Measurements from ENCODE around the gene FMN2. TPM values are rescaled to one million over a fixed set of nuclear protein-coding genes. Genes with fewer than 3 reads are reported as not detected.
A peak's percentile ranks its signal among the peaks of the same experiment; 100 is the strongest.

The FMN2 gene
- total and polyA plus RNA-seq, 2 experiments from 2014 or later, result 0.97 TPM; not detected in 1

DNA sequence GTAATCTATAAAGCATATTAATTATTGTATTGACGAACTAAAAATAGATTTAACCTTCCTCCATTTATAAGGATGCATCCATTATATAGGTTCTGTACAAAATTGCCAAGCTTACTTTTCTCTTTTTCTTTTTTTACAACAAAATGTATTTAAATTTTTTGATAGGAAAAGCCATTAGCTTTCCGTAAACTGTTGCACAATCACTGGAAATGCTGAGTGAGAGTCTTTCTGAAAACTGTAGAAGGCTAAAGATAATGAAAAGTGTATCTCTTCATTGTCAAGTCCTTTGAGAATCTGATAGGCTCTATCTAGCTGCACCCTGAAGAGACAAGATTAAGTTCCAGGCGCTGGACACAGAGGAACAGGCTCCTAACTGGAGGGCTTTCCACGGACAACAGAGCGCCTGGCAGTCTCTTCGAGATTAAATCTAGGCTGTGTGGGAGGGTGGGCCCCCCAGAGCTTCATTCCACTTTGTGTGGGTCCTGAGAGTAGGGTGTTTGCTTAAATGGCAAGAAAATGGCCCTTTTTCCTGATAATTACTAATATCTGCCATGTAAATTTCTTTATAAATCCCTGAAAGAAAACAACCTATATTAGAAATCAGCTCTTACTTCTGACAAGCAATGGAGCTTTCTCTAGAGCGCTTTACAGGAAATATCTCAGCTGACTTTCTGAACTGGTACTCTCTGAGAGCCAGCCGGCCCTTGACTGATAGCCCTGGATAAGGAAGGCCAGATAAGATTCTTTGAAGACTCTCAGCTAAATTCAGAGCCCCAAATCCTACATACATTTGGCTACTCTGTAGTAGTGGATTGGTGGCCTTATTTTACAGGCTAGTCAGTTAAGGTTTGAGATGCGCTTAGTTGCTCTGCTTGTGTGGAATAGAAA is 108.3 kb downstream of the FMN2 start:
- Histone ChIP-seq H3K4me1 (ENCODE audit: insufficient read depth) (peaks cover 12% of the 10 kb centered on the region), H3K4me2 (peak overlapping the region; percentile 66), H3K27me3 (no peaks in the 10 kb centered on the region), H3K79me2 (no peaks in the 10 kb centered on the region), H4K20me1 (ENCODE audit: insufficient read depth, poor library complexity, severe bottlenecking) (no peaks in the 10 kb centered on the region), H3K9me3 (ENCODE audit: low read depth) (peaks cover 6% of the 10 kb centered on the region), H2AFZ (peak overlapping the region; percentile 7), H3K36me3 (replicated peaks; ENCODE audit: insufficient read depth, low read depth) (no peaks in the 10 kb centered on the region), H3K9me2 (replicated peaks; ENCODE audit: insufficient read depth) (no peaks in the 10 kb centered on the region), H3K27ac (peak overlapping the region; percentile 61), H3K4me3 (no peak overlapping the region)
- DNase-seq (ENCODE audit: low spot score), result peak; percentile 18
- 39% methylated on average over 9 of the region's 9 CpGs for WGBS (ENCODE audit: low lambda C conversion rate, missing lambda C conversion rate)
- TF ChIP-seq EZH2phosphoT487 (IDR thresholded peaks at IDR 0.05; ENCODE audit: low read depth, severe bottlenecking, unreplicated experiment), result no peak

DNA sequence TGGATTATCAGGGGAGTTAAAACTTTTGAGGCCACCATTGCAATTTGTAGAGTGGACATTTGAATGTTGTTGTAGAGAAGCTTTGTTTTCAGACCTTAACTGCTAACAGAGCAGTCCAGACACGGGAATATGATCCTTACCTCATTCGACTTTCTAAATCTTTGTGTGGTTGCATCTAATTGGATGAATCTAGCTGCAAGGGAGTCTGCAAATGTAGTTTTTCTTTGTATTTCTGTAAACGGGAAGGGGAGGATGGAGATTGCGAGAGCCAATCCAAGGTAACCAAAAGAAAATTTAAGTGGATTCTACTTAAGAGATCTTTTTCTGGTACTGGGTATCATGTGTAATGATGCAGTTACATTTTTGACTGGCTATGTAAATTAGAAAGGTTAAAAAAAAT is 110.2 kb downstream of the FMN2 start:
- Histone ChIP-seq H3K79me2 (no peaks in the 10 kb centered on the region), H3K4me2 (no peak overlapping the region), H3K4me1 (ENCODE audit: insufficient read depth) (peaks cover 12% of the 10 kb centered on the region), H3K36me3 (replicated peaks; ENCODE audit: insufficient read depth, low read depth) (no peaks in the 10 kb centered on the region), H2AFZ (no peak overlapping the region), H3K9me3 (ENCODE audit: low read depth) (peaks cover 6% of the 10 kb centered on the region), H3K27me3 (no peaks in the 10 kb centered on the region), H3K9me2 (replicated peaks; ENCODE audit: insufficient read depth) (no peaks in the 10 kb centered on the region), H3K27ac (no peak overlapping the region), H4K20me1 (ENCODE audit: insufficient read depth, poor library complexity, severe bottlenecking) (no peaks in the 10 kb centered on the region), H3K4me3 (no peak overlapping the region)
- no peak for DNase-seq (ENCODE audit: low spot score)
- 94% methylated on average over 4 of the region's 4 CpGs for WGBS (ENCODE audit: low lambda C conversion rate, missing lambda C conversion rate)
- TF ChIP-seq CTCF (IDR thresholded peaks at IDR 0.05; ENCODE audit: poor library complexity), result no peak
- TF ChIP-seq EZH2 (IDR thresholded peaks at IDR 0.05; ENCODE audit: borderline replicate concordance), result no peak
- no peak for TF ChIP-seq EZH2phosphoT487 (IDR thresholded peaks at IDR 0.05; ENCODE audit: low read depth, severe bottlenecking, unreplicated experiment)

- Histone ChIP-seq H3K4me3 (no peak overlapping the region), H3K36me3 (replicated peaks; ENCODE audit: insufficient read depth, low read depth) (no peaks in the 10 kb centered on the region), H3K27me3 (no peaks in the 10 kb centered on the region), H3K27ac (no peak overlapping the region), H3K4me2 (no peak overlapping the region), H3K9me2 (replicated peaks; ENCODE audit: insufficient read depth) (no peaks in the 10 kb centered on the region), H3K9me3 (ENCODE audit: low read depth) (peaks cover under 1% of the 10 kb centered on the region), H3K4me1 (ENCODE audit: insufficient read depth) (no peaks in the 10 kb centered on the region), H3K79me2 (no peaks in the 10 kb centered on the region), H2AFZ (no peak overlapping the region), H4K20me1 (ENCODE audit: insufficient read depth, poor library complexity, severe bottlenecking) (no peaks in the 10 kb centered on the region)
- WGBS (ENCODE audit: low lambda C conversion rate, missing lambda C conversion rate), result 95% methylated on average over 11 of the region's 18 CpGs
- TF ChIP-seq CTCF (IDR thresholded peaks at IDR 0.05; ENCODE audit: poor library complexity) (no peak), EZH2phosphoT487 (IDR thresholded peaks at IDR 0.05; ENCODE audit: low read depth, severe bottlenecking, unreplicated experiment) (no peak), EZH2 (IDR thresholded peaks at IDR 0.05; ENCODE audit: borderline replicate concordance) (no peak)
- DNase-seq (ENCODE audit: low spot score), result no peak
Measured at GRCh38 chr1:240207073-240207709, 115.5 kb downstream of the FMN2 start.

- no peak for TF ChIP-seq EZH2phosphoT487 (IDR thresholded peaks at IDR 0.05; ENCODE audit: low read depth, severe bottlenecking, unreplicated experiment)
- no peak for TF ChIP-seq EZH2 (IDR thresholded peaks at IDR 0.05; ENCODE audit: borderline replicate concordance)
- TF ChIP-seq CTCF (IDR thresholded peaks at IDR 0.05; ENCODE audit: poor library complexity), result no peak
- Histone ChIP-seq H2AFZ (no peak overlapping the region), H3K36me3 (replicated peaks; ENCODE audit: insufficient read depth, low read depth) (no peaks in the 10 kb centered on the region), H3K79me2 (no peaks in the 10 kb centered on the region), H3K4me1 (ENCODE audit: insufficient read depth) (no peaks in the 10 kb centered on the region), H3K27ac (no peak overlapping the region), H4K20me1 (ENCODE audit: insufficient read depth, poor library complexity, severe bottlenecking) (no peaks in the 10 kb centered on the region), H3K4me3 (no peak overlapping the region), H3K27me3 (no peaks in the 10 kb centered on the region), H3K4me2 (no peak overlapping the region), H3K9me3 (ENCODE audit: low read depth) (no peaks in the 10 kb centered on the region), H3K9me2 (replicated peaks; ENCODE audit: insufficient read depth) (no peaks in the 10 kb centered on the region)
- WGBS (ENCODE audit: low lambda C conversion rate, missing lambda C conversion rate), result 88% methylated on average over 4 of the region's 4 CpGs
- no peak for DNase-seq (ENCODE audit: low spot score)
Measured at GRCh38 chr1:240210026-240210425, 118.3 kb downstream of the FMN2 start.
